NCI-H2029 treated with DMSO at 0.1 percent for 48 hours (cell line): Measurements from ENCODE around the gene SLC25A19.

Experiments used
- DNase-seq: peaks from one replicate; lab custom pipeline; 2025; lab: John Stamatoyannopoulos, UW

Gene SLC25A19

GRCh38 chr17:75289115-75289831, at the start of gene SLC25A19:
Gene SLC25A19 (minus strand): TSS chr17:75289433. CDS start chr17:75286764, 2,669 bp downstream.
- peak; percentile 86 for DNase-seq

GRCh38 chr17:75338335-75338734, 49.1 kb upstream of the SLC25A19 start:
- DNase-seq: no peak

- DNase-seq: no peak
Observed at GRCh38 chr17:75335315-75335714, 46.1 kb upstream of the SLC25A19 start.

GRCh38 chr17:75334723-75335122, 45.5 kb upstream of the SLC25A19 start:
- no peak for DNase-seq

- no peak for DNase-seq
Observed at GRCh38 chr17:75331671-75332070, 42.4 kb upstream of the SLC25A19 start.

GRCh38 chr17:75327757-75328156, 38.5 kb upstream of the SLC25A19 start:
- no peak for DNase-seq

- no peak for DNase-seq
Observed at GRCh38 chr17:75326226-75326848, 37.1 kb upstream of the SLC25A19 start.

GRCh38 chr17:75325827-75326225, 36.6 kb upstream of the SLC25A19 start:
- DNase-seq: no peak

GRCh38 chr17:75325348-75325747, 36.1 kb upstream of the SLC25A19 start:
- no peak for DNase-seq

- no peak for DNase-seq
Observed at GRCh38 chr17:75321506-75321905, 32.3 kb upstream of the SLC25A19 start.

- no peak for DNase-seq
Observed at GRCh38 chr17:75319904-75320691, 30.9 kb upstream of the SLC25A19 start.

- no peak for DNase-seq
Observed at GRCh38 chr17:75318615-75319222, 29.5 kb upstream of the SLC25A19 start.

- no peak for DNase-seq
Observed at GRCh38 chr17:75318211-75318610, 29.0 kb upstream of the SLC25A19 start.

GRCh38 chr17:75317671-75318070, 28.4 kb upstream of the SLC25A19 start:
- DNase-seq: no peak

GRCh38 chr17:75316253-75316652, 27.0 kb upstream of the SLC25A19 start:
- no peak for DNase-seq

GRCh38 chr17:75315541-75316243, 26.5 kb upstream of the SLC25A19 start:
- no peak for DNase-seq

GRCh38 chr17:75313941-75314551, 24.8 kb upstream of the SLC25A19 start:
- DNase-seq: no peak

GRCh38 chr17:75308732-75309629, 19.7 kb upstream of the SLC25A19 start:
- no peak for DNase-seq

GRCh38 chr17:75307957-75308731, 18.9 kb upstream of the SLC25A19 start:
- no peak for DNase-seq
